Hippocampal formation (tissue), 2 donors: ENCODE data around the gene ZSWIM5.
A peak's percentile ranks its signal among the peaks of the same experiment; 100 is the strongest.
"Not testable (repeated sequence)": the region's sequence is repeated elsewhere in the genome, so short reads cannot be mapped to it uniquely, and the experiment has no call there.

Source experiments
- DNase-seq, 2 donors: peaks; one replicate each; lab custom pipeline; 2025; lab: John Stamatoyannopoulos, UW

Gene ZSWIM5

DNA sequence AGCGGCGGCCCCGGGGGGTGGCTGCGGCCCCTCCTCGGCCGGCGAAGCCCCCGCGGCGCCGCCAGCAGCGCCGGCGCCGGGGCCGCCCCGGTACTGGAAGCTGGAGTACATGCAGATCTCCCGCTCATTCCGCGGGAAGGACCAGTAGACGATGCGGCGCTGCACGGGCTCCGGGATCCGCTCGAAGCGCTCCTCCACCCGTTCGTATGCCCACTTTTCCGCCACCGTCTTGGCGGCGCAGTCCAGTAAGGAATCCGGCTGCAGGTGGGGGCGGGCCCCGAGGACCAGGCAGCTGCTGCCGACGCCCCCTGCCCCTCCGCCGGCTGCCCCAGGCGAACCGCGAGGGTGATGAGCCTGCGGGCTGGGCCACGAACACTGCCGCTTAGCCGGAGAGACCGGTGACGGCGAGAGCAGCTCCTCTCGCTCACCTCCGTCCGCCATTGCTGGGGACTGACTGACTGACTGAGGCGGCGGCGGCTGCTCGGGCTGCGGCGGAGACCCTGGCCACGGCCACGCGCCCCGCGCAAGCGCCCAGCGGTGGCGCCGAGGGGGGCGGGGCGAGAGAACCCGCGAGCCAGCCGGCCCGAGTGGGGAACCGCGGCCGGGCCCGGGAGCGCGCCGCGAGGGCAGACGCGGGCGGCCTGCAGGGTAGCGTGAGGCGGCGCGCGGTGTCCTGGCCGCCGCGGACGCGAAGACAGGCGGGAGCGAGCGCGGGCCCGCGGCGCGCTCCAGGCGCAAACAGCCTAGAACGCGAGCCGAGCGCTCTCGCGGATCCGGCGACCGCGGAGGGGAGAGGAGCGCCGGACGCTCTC lies at the start of gene ZSWIM5:
Gene ZSWIM5, minus strand, starts transcription at position 696 of the 812 bp plus-strand sequence. Its CDS starts 255 bp downstream, at position 441.
- DNase-seq: peak; percentile 72 to 74

DNA sequence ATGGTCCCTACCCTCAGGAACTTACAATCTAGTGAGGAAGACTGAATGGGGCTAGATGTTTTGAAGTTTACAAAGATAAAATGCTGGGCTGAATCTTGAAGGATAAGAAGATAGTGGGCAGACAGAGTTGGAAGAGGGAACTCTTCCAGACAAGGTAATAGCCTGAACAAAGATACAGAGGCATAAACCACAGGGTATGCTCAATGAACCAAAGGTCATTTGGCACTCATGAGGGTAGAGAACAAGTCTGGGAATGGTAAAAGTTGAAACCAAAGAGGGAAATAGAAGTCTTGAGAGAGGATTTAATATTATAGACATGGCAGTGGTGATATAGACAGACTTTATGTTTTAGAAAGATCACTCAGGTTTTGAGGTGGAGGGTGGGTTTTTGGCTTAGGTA lies 48.1 kb upstream of the ZSWIM5 start:
- no peak for DNase-seq

DNA sequence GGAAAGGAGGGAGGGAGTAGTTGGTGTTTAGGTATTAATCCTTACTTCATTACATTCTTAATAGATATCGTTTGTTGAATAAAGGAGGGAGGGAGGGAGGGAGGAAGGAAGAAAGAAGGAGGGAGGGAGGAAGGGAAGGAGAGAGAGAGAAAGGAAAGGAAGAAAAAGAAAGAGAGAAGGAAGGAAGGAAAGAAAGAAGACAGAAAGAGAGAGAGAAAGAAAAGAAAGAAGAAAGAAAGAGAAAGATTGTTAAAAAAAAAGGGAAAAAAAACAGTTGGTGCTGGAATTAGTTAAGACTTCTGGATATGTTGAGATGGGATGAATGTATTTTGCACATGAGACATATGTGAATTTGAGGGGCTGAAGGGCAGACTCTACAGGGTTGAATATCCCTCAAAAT lies 44.1 kb upstream of the ZSWIM5 start:
- no peak for DNase-seq

DNA sequence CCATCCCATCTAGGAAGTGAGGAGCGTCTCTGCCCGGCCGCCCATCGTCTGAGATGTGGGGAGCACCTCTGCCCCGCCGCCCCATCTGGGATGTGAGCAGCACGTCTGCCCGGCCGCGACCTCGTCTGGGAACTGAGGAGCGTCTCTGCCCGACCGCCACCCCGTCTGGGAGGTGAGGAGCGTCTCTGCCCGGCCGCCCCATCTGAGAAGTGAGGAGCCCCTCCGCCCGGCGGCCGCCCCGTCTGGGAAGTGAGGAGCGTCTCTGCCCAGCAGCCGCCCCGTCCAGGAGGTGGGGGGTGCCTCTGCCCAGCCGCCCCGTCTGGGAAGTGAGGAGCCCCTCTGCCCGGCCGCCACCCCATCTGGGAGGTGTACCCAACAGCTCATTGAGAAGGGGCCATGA lies 41.6 kb upstream of the ZSWIM5 start:
- not testable (repeated sequence) for DNase-seq

DNA sequence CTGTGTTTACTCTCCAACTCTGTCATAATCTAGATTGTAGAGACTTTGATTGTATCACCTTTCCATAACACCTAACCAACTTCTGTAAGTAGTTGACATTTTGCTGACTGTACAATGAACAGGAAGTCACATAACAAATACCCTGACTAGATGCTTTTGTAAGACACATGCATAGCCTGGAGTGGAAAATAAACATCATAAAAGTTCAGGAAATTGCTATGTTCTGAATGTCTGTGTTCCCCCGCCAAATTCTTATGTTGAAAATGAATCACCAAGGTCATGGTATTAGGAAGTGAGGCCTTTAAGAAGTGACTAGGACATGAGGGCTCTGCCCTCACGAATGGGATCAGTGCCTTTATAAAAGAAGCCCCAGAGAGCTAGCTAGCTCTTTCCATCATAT lies 40.4 kb upstream of the ZSWIM5 start:
- no peak for DNase-seq

DNA sequence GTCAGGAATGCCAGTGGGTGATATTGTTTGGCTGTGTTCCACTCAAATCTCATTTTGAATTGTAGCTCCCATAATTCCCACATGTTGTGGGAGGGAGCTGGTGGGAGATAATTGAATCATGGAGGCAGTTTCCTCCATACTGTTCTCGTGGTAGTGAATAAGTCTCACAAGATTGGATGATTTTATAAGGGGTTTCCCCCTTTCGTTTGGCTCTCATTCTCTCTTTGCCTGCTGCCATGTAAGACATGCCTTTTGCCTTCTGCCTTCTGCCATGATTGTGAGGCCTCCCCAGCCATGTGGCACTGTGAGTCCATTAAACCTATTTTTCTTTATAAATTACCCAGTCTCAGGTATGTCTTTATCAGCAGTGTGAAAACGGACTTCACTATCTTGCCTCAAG lies 40.0 kb upstream of the ZSWIM5 start:
- DNase-seq: not testable (repeated sequence)

DNA sequence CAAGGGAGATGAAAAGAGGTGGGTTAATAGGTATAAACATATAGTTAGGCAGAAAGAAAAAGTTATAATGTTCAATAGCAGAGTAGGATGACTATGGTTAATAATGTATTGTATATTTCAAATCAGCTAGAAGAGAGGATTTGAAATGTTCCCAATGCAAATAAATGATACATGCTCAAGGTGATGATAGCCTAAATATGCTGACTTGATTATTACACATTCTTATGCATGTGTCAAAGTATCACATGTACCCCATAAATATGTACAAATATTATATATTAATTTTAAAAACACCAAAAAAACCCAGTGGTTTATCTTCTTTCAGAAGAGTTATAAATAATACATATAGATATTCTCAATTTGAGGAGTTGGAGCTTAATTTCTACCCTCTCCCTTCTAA lies 38.3 kb upstream of the ZSWIM5 start:
- no peak for DNase-seq

DNA sequence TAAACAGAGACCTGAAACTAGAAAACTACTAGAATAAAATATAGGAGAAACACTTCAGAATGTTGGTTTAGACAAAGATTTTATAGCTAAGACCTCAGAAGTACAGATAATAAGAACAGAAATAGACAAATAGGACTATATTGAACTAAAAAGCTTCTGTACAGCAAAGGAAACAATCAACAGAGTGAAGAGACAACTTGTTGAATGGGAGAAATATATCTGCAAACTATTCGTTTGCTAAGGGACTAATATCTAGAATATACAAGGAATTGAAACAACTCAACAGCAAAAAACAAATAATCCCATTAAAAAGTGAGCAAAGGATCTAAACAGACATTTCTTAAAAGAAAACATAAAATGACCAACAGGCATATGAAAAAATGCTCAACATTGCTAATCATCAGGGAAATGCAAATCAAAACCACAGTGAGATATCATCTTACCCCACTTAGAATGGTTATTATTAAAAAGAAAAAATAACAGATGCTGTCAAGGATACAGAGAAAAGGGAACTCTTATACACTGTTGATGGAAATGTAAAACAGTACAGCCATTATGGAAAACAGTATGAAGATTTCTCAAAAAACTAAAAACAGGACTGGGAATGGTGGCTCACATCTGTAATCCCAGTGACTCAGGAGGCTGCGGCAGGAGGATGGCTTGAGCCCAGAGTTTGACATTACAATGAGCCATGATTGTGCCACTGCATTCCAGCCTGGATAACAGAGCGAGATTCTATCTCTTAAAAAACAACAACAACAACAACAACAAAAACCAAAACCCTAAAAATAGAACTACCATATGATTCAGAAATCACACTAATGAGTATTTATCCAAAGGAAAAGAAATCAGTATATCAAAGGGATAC lies 37.3 kb upstream of the ZSWIM5 start:
- DNase-seq: no peak

DNA sequence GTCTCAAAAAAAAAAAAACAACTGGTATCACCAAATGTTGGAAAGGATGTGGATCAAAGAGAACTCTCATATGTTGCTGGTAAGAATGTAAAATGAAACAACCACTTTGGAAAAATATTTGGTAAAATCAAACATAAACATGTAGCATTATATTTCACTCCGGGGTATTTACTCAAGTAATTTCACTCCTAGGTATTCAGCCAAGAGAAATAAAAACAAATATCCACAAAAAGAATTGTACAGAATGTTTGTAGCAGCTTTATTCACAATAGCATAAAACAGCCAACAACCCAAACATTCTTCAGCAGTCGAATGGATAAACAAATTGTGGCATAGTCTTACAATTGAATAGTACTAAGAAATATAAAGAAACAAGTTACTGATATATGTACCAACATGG lies 32.4 kb upstream of the ZSWIM5 start:
- DNase-seq: no peak

DNA sequence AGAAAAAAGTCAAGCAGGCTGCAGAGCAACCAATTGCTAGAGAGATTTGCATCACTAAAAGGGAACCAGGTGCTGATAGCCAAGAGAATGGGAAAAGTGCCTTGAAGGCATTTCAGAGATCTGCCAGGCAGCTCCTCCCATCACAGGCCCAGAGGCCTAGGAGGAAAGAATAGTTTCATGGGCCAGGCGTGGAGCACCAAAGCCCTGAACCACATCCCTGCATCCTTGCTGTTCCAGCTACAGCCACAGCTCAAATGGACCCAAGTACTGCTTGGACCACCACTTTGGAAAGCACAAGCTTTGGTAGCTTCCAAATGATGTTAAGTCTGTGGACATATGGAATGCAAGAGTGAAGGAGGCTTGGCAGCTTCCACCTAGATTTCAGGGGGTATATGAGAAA lies 29.7 kb upstream of the ZSWIM5 start:
- DNase-seq: no peak

DNA sequence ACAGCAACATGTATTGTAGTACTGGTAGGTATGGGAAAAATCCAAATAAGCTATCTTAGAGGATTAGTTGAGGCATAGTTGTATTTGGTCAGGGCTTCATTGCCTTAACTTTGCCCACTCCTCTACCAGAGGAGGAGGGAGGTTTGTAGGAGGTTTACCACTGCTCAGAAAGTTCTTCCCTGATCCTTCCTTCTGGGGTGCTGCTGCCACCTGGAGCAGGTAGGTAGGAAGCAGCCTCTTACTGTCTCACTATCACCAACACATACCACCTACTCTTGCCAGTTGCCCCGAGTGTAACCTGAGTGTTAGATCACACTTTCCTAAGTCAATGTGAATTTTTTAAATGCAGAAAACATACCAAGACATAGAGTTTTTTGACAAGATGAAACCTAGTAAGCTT lies 24.1 kb upstream of the ZSWIM5 start:
- DNase-seq: no peak

DNA sequence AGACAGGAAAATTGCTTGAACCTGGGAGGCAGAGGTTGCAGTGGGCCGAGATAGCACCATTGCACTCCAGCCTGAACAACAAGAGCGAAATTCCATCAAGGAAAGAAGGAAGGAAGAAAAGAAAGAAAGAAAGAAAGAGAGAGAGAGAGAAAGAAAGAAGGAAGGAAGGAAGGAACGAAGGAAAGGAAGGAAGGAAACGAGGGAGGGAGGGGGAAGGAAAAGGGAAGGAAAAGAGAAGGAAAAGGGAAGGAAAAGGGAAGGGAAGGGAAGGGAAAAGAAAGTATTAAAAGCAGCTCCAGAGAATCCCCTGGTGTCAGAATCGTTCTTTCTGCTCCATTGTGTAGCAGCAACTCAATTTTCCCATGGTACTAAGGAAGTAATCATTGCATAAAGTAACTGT lies 19.2 kb upstream of the ZSWIM5 start:
- DNase-seq: no peak

DNA sequence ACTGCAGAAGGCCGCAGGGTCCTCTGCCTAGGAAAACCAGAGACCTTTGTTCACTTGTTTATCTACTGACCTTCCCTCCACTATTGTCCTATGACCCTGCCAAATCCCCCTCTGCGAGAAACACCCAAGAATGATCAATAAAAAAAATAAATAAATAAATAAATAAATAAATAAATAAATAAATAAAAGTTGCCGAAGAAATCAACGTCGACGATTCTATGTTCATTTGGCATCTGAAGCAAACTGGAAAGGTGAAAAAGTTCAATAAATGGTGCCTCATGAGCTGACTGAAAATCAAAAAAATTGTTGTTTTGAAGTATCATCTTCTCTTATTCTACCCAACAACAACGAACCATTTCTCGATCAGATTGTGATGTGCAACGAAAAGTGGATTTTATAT lies 17.3 kb upstream of the ZSWIM5 start:
- DNase-seq: not testable (repeated sequence)

DNA sequence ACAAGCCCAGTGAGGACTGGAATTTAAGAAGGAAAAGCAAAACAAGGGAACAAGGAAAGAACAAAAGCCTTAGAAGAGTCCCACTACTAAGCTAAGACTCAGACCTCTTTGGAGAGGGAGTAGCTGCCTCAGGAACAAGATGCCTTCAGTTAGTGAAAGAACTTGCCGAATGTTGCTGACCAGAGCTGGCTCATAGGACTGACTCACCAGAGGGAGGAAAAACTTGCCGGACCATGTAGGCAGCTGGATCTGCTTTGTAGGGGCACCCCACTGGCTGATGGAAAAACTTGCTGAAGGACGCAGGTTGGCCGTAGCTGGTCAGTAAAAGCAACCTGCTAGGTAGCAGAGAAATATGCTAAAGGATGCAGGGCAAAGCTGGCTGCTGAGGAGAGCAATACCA lies 15.3 kb upstream of the ZSWIM5 start:
- DNase-seq: no peak

DNA sequence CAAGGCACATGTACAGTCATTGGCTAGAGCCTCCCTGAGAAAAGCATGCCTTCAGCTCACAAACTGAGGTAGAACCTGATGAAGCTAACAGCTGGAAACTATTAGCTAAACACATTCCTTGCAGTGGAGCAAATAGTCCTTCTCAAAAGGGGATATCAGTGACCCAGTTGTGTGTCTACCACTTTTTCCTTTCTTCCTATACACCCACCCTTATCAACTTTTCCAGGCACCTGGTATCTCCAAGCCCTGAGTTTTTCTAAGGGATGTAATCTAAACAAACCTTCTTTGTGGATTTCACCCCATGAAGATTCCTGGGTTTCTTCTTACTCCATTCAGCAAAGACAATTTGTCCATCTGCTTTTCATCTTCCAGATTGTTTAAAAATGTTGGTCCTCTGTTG lies 10.5 kb upstream of the ZSWIM5 start:
- no peak for DNase-seq

DNA sequence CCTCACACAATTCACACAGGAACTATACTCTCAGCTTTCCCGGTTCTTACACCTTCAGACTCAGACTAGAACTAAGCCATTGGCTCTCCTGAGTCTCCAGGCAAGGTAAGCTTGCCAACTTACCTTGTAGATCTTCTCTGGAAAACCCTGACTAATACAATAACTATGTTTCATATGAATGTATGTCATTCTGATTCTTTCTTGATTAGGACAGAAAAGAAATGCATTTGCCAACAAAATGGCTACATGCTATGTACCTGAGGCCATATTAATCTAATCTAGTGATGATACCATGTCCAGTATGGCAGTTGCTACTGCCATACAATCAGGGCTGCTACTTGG lies 9.8 kb upstream of the ZSWIM5 start:
- no peak for DNase-seq

DNA sequence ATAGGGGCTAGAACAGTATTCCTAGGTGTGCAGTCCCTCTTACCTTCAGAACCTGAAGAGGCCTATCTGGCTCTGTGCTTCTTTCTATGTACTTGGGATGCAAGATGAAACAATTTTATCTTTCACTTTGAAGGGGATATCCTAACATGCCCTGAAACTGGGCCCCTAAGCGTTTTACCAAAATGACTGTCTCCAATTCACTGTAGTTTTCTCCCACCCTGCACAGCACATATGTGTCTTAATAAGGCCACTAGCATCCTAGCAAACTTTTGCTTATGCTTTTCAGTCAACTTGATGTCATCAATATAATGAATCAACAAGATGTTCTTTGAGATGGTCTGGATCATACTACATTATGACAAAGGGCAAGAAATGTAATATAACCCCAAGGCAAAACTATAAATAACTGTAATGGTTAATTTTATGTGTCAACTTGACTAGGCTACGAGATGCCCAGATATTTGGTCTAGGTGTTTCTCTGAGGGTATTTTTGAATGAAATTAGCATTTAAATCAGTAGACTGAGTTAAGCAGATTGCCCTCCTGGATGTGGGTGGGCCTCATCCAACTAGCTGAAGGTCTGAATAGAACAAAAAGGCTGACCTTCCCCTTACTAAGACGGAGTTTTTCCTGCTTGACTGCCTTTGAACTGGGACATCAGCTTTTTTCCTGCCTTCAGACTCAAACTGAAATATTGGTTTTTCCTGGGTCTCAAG lies 9.2 kb upstream of the ZSWIM5 start:
- no peak for DNase-seq

DNA sequence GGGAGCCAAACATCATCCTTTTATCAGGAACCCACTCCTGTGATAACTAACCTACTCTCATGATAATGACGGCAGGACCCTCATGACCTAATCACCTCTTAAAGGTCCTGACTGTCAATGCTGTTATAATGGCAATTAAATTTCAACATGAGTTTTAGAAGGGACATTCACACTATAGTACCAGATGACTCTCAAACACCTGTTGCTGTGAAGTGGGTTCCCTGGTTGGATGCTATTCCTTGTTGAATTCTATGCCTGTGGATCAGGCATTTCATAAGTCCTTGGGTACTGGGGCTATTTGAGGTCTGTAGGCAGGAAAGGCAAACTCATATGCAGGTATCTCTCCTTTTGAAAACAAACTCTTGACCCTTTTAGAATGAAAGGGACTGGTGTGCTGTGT lies 7.5 kb upstream of the ZSWIM5 start:
- no peak for DNase-seq

DNA sequence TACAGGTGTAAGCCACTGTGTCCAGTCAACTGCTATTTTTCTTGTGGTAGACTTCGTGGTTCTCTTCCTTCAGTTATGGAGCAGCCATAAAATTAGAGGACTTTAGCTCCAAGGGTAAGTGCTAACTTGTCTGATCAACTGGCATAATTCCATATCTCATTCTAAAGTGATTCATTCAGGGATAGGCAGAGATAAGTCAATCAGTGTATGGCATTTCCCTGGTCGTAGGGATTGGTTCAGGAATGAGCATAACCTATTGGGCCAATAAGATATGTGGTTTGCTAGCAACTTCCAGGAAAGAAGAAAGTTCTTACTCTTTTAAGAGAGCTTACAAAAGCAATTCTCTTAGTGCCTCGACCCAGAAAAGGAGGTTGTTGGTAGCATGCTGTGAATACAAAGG lies 4.7 kb upstream of the ZSWIM5 start:
- no peak for DNase-seq

DNA sequence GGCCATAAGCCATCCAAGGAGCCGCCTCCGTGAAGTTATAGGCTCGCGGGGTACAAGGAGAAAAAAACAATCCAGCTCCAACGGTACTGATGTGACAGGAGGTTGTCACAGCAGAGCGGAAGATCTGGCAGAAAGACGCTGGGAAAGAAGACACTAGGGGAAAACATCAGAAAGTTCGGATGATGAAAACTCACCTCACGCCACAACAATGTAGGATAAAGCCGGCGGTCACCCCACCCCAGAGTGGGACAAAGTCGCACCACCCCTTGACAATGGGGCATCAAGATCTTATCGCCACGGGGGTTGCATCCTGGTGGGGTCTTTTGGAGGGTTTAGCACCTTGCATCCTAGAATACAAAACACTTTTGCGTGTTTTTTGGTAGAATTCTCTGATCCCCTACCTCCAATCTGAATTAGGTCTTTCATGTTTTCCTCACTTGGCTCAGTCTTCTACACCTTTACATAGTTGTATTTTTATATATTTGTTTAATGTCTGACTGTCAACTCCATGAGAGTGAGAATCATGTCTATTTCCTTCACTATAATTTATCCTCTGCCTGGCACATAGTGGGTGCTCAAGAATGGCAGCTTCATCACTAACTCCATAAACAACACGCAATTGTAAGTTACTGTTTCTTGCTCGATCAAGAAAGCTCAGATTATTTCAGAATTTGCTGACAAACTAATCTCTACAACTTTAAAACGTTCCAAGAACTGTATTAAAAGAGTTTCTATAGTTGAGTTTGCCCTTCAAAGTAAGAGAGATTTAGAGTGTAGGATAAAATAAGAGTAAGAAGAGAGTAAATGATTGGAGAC lies 611 bp upstream of the ZSWIM5 start:
- DNase-seq: no peak

DNA sequence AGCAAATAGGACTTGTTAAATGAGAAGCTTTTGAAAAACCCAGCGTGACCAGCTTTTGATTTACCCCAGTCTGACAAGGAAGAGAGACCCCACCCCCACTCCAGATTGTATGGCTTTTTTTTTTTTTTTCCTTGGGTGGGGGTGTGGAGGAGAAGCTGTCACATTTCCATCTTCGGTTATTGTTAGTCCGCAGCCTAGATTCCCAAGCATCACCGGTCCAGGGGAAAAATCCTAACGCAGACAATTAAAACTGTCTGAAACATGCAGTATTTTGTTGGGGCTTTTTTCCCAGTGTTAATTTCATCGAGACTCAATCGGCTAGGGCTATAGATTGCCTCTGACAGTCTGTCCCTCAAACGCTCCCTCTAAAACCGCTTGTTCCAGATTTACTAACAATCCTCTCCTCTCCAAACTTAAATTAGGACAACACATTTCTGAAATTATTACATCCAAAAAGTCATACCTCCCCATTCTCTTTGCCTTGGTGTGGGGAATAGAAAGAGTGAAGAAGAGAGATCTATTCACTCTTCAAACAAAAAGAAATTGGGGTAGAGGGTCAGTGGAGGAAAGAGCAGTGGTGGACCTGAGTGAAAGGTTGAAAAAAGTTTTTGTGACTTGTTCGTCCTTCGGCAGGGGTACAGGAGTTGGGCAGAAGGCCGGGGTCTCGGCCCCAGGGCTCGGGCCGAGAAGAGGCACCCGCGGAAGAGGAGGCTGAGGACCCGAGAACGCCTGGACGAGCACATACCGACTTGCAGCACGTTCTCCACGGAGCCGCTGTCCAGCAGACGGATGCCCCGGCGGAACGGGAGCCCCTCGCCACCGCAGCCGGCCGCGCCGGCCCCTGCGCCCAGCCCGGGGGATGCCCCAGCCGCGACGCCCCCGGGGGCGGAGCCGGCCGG lies 1.1 kb downstream of the ZSWIM5 start:
- DNase-seq: peak; percentile 37 to 63
